Activated naive CD8-positive, alpha-beta T cell treated with anti-CD3 and anti-CD28 coated beads for 36 hours (primary cell): ENCODE results near the gene EHBP1. TPM values are rescaled to one million over a fixed set of nuclear protein-coding genes. Genes with fewer than 3 reads are reported as not detected.

Experiments used
- DNase-seq: peaks from one replicate; pipeline ENCODE4 v3.0.0; 2021
- H3K27ac Mint-ChIP-seq: one replicate; pipeline ENCODE4 v1.8.0; 2022; ENCODE audit warnings: mild to moderate bottlenecking, moderate library complexity, mixed read lengths
- H3K27me3 Mint-ChIP-seq: one replicate; pipeline ENCODE4 v1.8.0; 2022; ENCODE audit warnings: mild to moderate bottlenecking, mixed read lengths
- H3K36me3 Mint-ChIP-seq: one replicate; pipeline ENCODE4 v1.8.0; 2021; ENCODE audit warnings: mild to moderate bottlenecking, mixed read lengths
- H3K4me1 Mint-ChIP-seq: one replicate; pipeline ENCODE4 v1.8.0; 2021; ENCODE audit warnings: mixed read lengths
- H3K4me3 Mint-ChIP-seq: one replicate; pipeline ENCODE4 v1.8.0; 2022; ENCODE audit warnings: mild to moderate bottlenecking, moderate library complexity, mixed read lengths
- H3K9me3 Mint-ChIP-seq: one replicate; pipeline ENCODE4 v1.8.0; 2022; ENCODE audit warnings: mixed read lengths
- total RNA-seq, 2 experiments: library from RNA; stranded (reverse); gene quantifications; one replicate each; pipeline ENCODE4 v1.2.3, GENCODE V29; 2021

Gene EHBP1
- total RNA-seq, 2 experiments from 2014 or later = 25.3 to 28.2 TPM

DNA sequence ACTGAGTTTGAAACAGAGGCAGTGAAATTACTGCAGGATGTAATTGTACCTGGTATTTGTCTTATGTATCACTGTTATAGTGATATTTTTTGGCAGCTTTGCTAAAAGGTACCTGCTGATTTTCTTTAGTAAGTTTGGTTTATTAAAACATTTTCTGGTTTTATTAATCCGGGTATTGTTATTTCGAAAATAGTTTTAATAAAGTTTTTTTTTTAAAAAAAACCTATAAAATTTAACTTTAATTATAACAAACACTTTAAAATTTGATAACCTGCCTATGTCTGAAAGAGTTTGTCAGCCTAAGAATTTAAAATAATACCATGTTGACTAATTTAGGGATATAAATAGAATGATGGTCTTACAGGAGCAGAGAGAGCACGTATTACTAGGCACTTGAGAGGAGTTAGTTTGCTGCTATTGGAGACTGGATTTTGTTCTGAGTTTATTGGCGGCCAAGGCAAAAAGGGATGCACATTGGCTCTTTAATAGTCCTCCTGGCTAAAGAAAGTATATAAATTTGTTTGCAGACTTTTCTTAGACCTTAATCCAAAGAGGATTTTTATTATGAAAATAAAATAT lies 12.1 kb downstream of the EHBP1 start:
- peaks cover 7% of the 10 kb centered on the region for H3K4me1 Mint-ChIP-seq
- H3K27ac Mint-ChIP-seq = no peak overlapping the region
- no peak for DNase-seq
- H3K9me3 Mint-ChIP-seq = peaks cover 9% of the 10 kb centered on the region
- no peaks in the 10 kb centered on the region for H3K27me3 Mint-ChIP-seq
- peaks cover 43% of the 10 kb centered on the region for H3K36me3 Mint-ChIP-seq
- H3K4me3 Mint-ChIP-seq = no peak overlapping the region

DNA sequence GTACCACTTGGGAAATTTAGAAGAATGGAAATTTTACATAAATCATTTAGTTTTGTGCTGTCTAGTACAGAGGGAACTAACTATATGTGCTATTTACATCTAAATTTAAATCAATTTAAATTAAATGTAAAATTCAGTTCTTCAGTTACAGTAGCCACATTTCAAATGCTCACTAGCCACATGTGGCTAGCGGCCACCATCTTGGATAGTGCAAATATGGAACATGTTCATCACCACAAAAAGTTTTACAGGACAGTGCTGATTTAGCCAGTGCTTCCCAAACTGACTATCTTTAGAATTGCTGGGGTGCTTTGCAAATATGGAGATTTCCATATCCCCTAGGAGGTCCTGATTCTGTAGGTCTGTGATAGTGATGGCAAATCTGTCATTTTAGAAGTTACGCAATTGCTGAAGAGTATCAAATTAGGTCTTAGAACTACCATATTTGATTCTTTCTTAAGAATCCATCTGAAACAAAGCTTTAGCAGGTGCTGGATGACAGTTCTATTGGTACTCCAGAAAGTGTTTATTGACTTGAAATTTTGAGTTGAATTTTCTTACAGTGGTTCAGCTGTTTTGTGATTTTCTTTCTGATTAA lies 12.8 kb downstream of the EHBP1 start:
- DNase-seq = no peak
- Mint-ChIP-seq H3K9me3 (peaks cover 16% of the 10 kb centered on the region), H3K4me3 (no peak overlapping the region), H3K4me1 (peaks cover 7% of the 10 kb centered on the region), H3K27me3 (no peaks in the 10 kb centered on the region), H3K27ac (no peak overlapping the region), H3K36me3 (peaks cover 50% of the 10 kb centered on the region)

DNA sequence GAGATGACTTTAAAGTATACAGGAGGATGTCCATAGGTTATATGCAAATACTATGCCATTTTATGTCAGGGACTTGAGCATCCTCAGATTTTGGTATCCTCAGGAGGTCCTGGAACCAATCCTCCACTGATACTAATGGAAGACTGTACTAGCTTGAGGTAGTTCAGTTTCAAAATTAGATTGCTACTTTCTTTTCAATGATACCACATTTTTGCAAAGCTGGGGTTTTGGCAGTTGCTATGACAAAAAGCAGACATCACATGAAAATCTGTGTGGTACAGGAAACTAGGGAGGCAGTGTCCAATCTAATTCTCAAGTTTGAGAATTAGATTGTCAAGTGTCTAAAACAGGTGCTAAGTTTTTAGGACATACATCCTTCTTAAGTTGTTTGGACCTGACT lies 14.2 kb downstream of the EHBP1 start:
- H3K9me3 Mint-ChIP-seq = peaks cover 24% of the 10 kb centered on the region
- H3K36me3 Mint-ChIP-seq = peaks cover 59% of the 10 kb centered on the region
- H3K27ac Mint-ChIP-seq = no peak overlapping the region
- no peak for DNase-seq
- peaks cover 13% of the 10 kb centered on the region for H3K4me1 Mint-ChIP-seq
- no peaks in the 10 kb centered on the region for H3K27me3 Mint-ChIP-seq
- H3K4me3 Mint-ChIP-seq = no peak overlapping the region

DNA sequence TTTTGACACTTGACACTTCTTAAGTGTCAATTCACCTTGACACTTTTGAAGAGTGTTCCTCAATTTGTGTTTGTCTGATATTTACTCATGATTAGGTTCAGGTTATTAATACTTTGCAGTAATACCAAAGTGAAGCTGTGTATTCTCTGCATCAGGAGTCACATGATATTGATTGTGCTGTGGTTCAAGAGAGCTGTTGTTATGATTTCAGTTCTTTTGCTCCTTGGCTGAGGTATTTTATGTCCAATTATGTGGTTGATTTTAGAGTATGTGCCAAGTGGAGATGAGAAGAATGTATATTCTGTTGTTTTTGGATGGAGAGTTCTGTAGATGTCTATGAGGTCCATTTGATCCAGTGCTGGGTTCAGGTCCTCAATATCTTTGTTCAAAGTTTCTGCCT lies 17.2 kb downstream of the EHBP1 start:
- DNase-seq = no peak
- no peak overlapping the region for H3K27ac Mint-ChIP-seq
- H3K4me1 Mint-ChIP-seq = peaks cover 16% of the 10 kb centered on the region
- H3K9me3 Mint-ChIP-seq = peaks cover 24% of the 10 kb centered on the region
- H3K27me3 Mint-ChIP-seq = no peaks in the 10 kb centered on the region
- no peak overlapping the region for H3K4me3 Mint-ChIP-seq
- peaks cover 45% of the 10 kb centered on the region for H3K36me3 Mint-ChIP-seq

DNA sequence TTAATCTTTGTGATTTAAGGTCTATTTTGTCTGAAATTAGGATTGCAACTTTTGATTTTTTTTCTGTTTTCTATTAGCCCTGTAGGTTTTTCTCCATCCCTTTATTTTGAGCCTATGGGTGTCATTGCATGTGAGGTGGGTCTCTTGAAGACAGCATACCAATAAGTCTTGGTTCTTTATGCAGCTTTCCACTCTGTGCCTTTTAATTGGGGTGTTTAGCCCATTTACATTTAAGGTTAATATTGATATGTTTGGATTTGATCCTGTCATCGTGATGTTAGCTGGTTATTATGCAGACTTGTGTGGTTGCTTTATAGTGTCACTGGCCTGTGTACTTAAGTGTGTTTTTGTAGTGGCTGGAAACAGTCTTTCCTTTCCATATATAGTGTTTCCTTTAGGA lies 17.7 kb downstream of the EHBP1 start:
- Mint-ChIP-seq H3K4me1 (peaks cover 16% of the 10 kb centered on the region), H3K36me3 (peaks cover 44% of the 10 kb centered on the region), H3K27me3 (no peaks in the 10 kb centered on the region), H3K4me3 (no peak overlapping the region), H3K9me3 (peaks cover 24% of the 10 kb centered on the region), H3K27ac (no peak overlapping the region)
- no peak for DNase-seq

DNA sequence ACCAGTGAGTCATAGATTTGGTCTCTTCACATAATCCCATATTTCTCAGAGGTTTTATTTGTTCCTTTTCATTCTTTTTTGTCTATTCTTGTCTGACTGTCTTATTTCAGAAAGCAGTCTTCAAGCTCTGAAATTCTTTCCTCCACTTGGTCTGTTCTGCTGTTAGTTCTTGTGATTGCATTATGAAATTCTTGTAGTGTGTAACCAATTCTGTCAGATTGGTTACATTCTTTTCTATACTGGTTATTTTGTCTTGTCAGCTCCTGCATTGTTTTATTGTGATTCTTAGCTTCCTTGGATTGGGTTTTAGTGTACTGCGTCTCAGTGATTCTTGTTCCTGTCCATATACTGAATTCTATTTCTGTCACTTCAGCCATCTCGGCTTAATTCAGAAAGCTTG lies 18.6 kb downstream of the EHBP1 start:
- Mint-ChIP-seq H3K27me3 (no peaks in the 10 kb centered on the region), H3K4me3 (no peak overlapping the region), H3K9me3 (peaks cover 24% of the 10 kb centered on the region), H3K27ac (no peak overlapping the region), H3K36me3 (peaks cover 40% of the 10 kb centered on the region), H3K4me1 (peaks cover 17% of the 10 kb centered on the region)
- DNase-seq = no peak

DNA sequence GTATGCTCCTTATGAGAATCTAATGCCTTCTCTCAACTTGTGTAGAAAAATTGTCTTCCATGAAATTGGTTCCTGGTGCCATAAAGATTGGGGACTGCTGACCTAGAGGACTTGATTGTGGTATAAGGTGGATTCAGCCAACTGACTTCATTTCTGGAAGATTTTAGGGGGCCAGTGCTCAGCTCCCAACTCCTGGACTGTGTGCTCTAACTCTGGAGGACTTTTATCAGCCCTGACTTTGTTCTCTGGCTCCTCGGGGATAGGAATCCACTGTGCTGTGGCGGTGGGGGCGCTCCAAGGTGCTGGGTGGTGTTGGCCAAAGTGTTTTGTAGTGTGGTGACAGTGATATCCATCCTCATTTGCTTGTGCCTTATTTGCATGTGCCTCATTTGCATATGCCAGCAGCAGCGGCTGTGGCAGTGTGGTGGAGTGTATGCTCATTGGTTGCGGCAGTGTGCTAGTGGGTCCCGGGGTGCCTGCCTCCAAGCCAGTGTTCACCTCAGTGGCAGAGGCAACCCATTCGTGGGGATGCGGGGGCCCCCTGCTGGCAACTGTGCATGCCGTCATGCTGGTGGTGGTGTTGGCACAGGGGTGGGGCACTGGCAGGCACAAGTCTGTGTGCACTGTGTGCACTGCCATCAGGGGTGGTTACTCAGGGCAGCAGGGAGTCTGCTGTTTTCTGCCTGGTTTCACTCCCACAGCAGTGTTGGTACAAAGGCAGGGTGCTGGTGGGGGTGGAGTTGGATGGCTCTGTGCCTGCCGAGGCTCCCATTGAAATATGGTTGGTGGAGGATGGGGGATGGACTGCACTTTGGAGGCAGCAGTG lies 19.6 kb downstream of the EHBP1 start:
- no peak overlapping the region for H3K4me3 Mint-ChIP-seq
- no peak overlapping the region for H3K27ac Mint-ChIP-seq
- H3K9me3 Mint-ChIP-seq = peaks cover 24% of the 10 kb centered on the region
- no peak for DNase-seq
- no peaks in the 10 kb centered on the region for H3K27me3 Mint-ChIP-seq
- H3K4me1 Mint-ChIP-seq = peaks cover 13% of the 10 kb centered on the region
- peaks cover 42% of the 10 kb centered on the region for H3K36me3 Mint-ChIP-seq

DNA sequence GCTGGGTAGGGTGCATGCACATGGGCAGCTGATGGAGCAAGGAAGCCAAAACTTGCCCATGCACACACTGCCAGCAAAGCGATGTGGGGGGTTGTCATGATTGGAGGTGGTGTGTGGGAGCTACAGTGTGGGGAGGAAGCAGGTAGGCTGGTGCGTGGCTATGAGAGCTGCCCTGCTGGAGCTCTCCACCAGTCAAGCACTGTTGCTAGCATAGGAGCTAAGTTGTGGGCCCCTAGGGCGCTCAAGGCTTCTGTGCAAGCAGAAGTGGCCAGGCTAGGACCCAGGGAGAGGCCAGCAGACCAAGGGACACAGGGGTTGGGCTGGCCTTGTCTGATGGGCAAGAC lies 20.2 kb downstream of the EHBP1 start:
- no peak for DNase-seq
- Mint-ChIP-seq H3K9me3 (peaks cover 28% of the 10 kb centered on the region), H3K4me1 (peaks cover 11% of the 10 kb centered on the region), H3K4me3 (no peak overlapping the region), H3K36me3 (peaks cover 43% of the 10 kb centered on the region), H3K27me3 (no peaks in the 10 kb centered on the region), H3K27ac (no peak overlapping the region)

DNA sequence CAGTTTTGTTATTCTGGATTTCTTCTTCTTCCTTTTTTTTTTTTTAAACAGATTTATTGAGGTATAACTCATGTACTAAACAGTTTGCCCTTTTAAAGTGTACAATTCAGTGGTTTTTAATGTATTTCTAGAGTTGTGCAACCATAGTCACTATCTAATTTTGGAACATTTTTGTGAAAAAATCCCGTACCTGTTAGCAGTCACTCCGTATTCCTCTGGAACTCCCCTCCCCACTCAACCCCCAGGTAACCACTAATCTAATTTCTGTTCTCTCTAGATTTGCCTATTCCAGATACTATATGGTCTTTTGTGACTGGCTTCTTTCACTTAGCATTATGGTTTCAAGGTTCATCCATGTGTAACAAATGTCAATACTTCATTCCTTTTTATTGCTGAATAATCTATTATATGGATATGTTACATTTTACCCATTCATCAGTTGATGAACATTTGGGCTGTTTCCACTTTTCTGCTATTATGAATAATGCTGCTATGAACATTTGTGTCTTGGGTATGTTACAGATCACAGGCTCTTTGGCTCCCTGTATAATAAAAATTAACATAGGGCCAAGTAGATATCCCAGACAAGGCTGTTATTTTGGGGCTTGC lies 21.9 kb downstream of the EHBP1 start:
- H3K27me3 Mint-ChIP-seq = no peaks in the 10 kb centered on the region
- DNase-seq = no peak
- H3K4me1 Mint-ChIP-seq = peaks cover 11% of the 10 kb centered on the region
- H3K36me3 Mint-ChIP-seq = peaks cover 41% of the 10 kb centered on the region
- peaks cover 35% of the 10 kb centered on the region for H3K9me3 Mint-ChIP-seq
- no peak overlapping the region for H3K4me3 Mint-ChIP-seq
- no peak overlapping the region for H3K27ac Mint-ChIP-seq

DNA sequence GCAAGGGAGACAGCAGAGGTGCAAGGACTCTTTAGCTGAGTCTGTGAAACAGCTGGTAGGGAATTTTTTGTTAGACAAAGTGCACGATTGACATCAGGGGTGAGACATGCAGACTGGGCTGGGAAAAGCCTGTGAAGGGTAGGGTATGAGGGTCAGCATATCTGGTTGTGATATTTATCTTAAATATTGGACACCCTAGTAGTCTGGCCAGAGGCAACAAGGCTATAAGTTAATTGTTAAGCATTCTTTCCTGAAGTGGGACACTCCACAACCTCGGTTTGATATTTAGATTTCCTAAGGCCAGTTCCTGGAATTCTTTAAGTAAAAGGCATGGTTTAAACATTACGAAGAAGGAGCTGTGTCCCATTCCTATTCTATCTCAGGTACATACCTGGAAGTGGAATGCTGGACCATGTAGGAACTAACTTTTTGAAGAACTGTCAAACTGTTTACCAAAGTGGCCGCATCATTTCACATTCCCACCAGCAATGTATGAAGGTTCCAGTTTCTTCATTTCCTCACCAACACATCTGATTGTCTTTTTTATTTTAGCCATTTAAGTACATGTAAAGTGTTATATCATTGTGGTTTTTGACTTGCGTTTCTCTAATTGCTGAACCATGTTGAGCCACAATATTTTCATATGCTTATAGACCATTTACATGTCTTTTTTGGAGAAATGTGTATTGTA lies 22.5 kb downstream of the EHBP1 start:
- Mint-ChIP-seq H3K4me1 (peaks cover 12% of the 10 kb centered on the region), H3K4me3 (no peak overlapping the region), H3K27ac (no peak overlapping the region), H3K36me3 (peaks cover 41% of the 10 kb centered on the region), H3K9me3 (peaks cover 30% of the 10 kb centered on the region), H3K27me3 (no peaks in the 10 kb centered on the region)
- DNase-seq = no peak

DNA sequence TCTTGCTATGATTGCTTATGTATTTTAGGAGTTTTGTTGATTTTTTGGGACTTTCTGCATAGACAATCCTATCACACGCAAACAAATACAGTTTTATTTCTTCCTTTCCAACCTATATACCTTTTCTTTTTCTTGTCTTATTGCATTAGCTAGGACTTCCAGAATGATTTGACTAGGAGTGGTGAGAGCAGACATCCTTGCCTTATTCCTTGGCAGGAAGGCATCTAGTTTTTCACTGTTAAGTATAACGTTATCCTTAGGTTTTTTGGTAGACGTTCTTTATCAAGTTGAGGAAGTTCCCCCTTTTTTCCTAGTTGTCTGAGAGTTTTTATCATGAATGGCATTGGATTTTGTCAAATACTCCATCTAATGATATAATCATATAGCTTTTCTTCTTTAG lies 25.8 kb downstream of the EHBP1 start:
- Mint-ChIP-seq H3K27me3 (no peaks in the 10 kb centered on the region), H3K4me1 (peaks cover 14% of the 10 kb centered on the region), H3K4me3 (no peak overlapping the region), H3K9me3 (peaks cover 22% of the 10 kb centered on the region), H3K27ac (no peak overlapping the region), H3K36me3 (peaks cover 27% of the 10 kb centered on the region)
- no peak for DNase-seq

DNA sequence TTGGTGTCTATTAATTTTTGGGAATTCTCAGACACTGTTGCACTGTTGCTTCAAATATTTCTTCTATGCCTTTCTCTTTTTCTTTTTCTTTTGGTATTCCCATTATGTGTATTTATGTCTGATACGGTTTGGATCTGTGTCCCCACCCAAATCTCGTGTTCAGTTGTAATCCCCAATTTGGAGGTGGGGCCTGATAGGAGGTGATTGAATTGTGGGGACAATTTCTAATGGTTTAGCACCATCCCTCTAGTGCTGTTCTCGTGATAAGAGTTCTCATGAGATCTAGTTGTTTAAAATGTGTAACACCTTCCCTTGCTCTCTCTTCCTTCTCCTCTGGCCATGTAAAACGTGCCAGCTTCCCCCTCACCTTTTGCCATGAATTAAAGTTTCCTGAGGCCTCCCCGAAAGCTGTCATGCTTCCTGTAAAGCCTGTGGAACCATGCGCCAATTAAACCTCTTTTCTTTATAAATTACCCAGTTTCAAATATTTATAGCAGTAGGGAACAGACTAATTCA lies 26.8 kb downstream of the EHBP1 start:
- DNase-seq = no peak
- H3K4me3 Mint-ChIP-seq = no peak overlapping the region
- H3K36me3 Mint-ChIP-seq = peaks cover 25% of the 10 kb centered on the region
- no peaks in the 10 kb centered on the region for H3K27me3 Mint-ChIP-seq
- H3K4me1 Mint-ChIP-seq = peaks cover 16% of the 10 kb centered on the region
- H3K27ac Mint-ChIP-seq = no peak overlapping the region
- peaks cover 22% of the 10 kb centered on the region for H3K9me3 Mint-ChIP-seq

DNA sequence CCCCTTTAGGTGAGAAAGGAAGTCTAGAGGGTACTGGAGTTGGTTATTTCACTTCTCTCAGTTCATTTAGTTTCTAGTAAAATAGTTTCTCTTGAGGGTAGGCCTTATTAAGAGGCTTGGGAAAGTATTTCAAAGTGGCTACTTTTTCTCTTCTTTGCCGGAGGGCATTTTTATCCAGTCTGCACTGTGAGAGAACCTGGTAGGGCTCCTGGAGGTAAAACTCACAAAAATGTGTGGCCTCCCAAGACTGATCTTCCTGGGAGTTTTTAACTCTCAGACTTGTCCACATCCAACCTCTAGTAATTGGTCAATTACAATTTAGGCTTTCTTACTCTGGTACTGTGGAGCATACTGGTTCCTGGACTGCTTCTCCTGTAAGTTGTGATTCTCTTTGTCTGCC lies 28.0 kb downstream of the EHBP1 start:
- DNase-seq = no peak
- H3K27me3 Mint-ChIP-seq = no peaks in the 10 kb centered on the region
- no peak overlapping the region for H3K4me3 Mint-ChIP-seq
- H3K36me3 Mint-ChIP-seq = peaks cover 25% of the 10 kb centered on the region
- no peak overlapping the region for H3K27ac Mint-ChIP-seq
- H3K9me3 Mint-ChIP-seq = peaks cover 22% of the 10 kb centered on the region
- peaks cover 20% of the 10 kb centered on the region for H3K4me1 Mint-ChIP-seq

DNA sequence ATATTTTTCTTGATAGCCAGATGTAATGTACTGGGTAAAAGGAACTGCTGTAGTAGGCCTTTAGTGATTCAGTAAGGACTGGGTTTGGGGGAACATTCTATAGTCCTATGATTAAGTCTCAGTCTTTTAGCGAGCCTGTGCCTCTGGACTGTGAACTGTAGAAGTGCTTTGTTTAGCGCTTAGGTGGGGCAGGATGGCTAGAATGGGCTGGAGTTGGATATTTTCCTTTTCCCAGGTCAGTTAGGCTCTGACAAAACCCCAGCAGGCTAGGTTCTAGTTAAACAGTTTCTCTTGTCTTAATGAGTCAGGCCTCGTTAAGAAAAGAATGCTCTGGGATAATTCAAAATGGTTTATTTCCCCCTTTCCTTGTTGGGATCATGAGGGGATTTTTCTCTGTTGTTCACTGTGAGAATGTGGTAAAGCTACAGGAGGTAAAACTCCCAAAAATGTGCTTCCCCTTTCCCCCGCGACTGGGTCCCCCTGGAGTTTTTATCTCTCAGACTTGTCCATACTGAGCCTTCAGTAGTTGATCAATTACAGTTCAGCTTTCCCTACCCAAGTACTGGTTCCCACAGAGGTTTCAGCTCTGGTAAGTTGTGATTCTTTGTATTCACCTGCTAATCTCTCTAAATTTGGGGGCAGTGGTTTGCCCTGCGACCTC lies 31.5 kb downstream of the EHBP1 start:
- H3K36me3 Mint-ChIP-seq = peaks cover 10% of the 10 kb centered on the region
- peaks cover 7% of the 10 kb centered on the region for H3K9me3 Mint-ChIP-seq
- H3K4me3 Mint-ChIP-seq = no peak overlapping the region
- no peak overlapping the region for H3K27ac Mint-ChIP-seq
- H3K4me1 Mint-ChIP-seq = peaks cover 31% of the 10 kb centered on the region
- H3K27me3 Mint-ChIP-seq = no peaks in the 10 kb centered on the region
- DNase-seq = no peak
